KMS-11 (cell line): ENCODE data around the gene NPFFR1.

ENCODE experiments used
- H2AFZ ChIP-seq: fragments of 200-600 bp; sonication (generic); 2 replicates; pipeline ENCODE4 v1.6.1; 2016; ENCODE audit warnings: antibody characterized with exemption, mixed run types, low read depth
- H3K27ac ChIP-seq: fragments of 200-600 bp; sonication (generic); 2 replicates; pipeline ENCODE4 v1.6.1; 2016; ENCODE audit warnings: mild to moderate bottlenecking, mixed run types
- H3K27me3 ChIP-seq: fragments of 200-600 bp; sonication (generic); 2 replicates; pipeline ENCODE4 v1.6.1; 2017; ENCODE audit warnings: mild to moderate bottlenecking, low read depth, mixed run types, moderate library complexity; ENCODE audit not compliant: insufficient read depth
- H3K36me3 ChIP-seq: fragments of 200-600 bp; sonication (generic); 2 replicates; pipeline ENCODE4 v1.6.1; 2017; ENCODE audit warnings: mild to moderate bottlenecking, mixed run types; ENCODE audit not compliant: insufficient read depth
- H3K4me1 ChIP-seq: fragments of 200-600 bp; sonication (generic); 2 replicates; pipeline ENCODE4 v1.6.1; 2016; ENCODE audit warnings: mild to moderate bottlenecking, low read depth, mixed run types; ENCODE audit not compliant: poor library complexity, severe bottlenecking
- H3K4me2 ChIP-seq: fragments of 200-600 bp; sonication (generic); 2 replicates; pipeline ENCODE4 v1.7.0; 2016; ENCODE audit warnings: mild to moderate bottlenecking, mixed run types
- H3K4me3 ChIP-seq: fragments of 200-600 bp; sonication (generic); IDR thresholded peaks from 2 replicates; pipeline ENCODE4 v1.6.1; 2017; ENCODE audit warnings: low read depth, low read length, mixed read lengths; ENCODE audit not compliant: insufficient read depth
- H3K79me2 ChIP-seq: fragments of 200-600 bp; sonication (generic); 2 replicates; pipeline ENCODE4 v1.6.1; 2016; ENCODE audit warnings: low read depth, mixed run types; ENCODE audit not compliant: insufficient read depth
- H3K9ac ChIP-seq: fragments of 200-600 bp; sonication (generic); 2 replicates; pipeline ENCODE4 v1.6.1; 2016; ENCODE audit warnings: mild to moderate bottlenecking, mixed run types
- H4K20me1 ChIP-seq: fragments of 200-600 bp; sonication (generic); 2 replicates; pipeline ENCODE4 v1.6.1; 2016; ENCODE audit warnings: mild to moderate bottlenecking, mixed run types; ENCODE audit not compliant: insufficient read depth
- TF ChIP-seq, protein P1 (sequence below): fragments of 200-600 bp; sonication (generic); conservative IDR thresholded peaks from 2 replicates; pipeline ENCODE4 v1.6.1; 2017; ENCODE audit warnings: low read depth, mild to moderate bottlenecking, antibody characterized with exemption, low read length, moderate library complexity, mixed read lengths

NPFFR1 gene

DNA sequence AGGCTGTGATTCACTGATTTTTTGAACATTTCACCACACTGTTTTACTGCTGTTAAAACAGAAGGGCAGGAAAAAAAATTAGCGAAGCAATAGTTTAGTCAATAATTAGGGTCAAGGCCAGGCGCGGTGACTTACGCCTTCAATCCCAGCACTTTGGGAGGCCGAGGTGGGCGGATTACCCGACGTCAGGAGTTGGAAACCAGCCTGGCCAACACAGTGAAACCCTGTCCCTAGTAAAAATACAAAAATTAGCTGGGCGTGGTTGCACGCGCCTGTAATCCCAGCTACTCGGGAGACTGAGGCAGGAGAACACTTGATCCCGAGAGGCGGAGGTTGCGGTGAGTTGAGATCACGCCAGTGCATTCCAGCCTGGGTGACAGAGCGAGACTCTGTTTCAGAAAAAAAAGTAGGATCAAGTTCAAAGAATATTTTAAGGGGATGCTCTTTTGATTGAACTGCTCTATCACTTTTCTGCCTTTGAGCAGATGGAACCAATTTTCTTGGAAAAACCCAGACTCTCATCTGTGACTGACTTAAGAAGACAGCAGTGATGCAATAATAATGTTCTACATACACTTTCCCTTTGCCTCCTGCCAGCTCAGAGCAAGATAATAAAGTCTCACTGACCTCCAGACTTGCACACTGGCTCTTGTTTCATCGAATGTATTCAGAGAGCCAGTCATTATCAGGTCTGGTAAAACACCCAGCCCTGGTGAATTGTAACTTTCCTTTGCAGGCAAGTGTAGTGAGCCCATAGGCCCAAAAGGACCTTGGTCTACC is 48.9 kb downstream of the NPFFR1 start:
- Histone ChIP-seq H3K4me2 (peak overlapping the region; percentile 79; the same call in 1 of the 2 replicates), H3K9ac (no peak overlapping the region), H3K27ac (no peak overlapping the region)

DNA sequence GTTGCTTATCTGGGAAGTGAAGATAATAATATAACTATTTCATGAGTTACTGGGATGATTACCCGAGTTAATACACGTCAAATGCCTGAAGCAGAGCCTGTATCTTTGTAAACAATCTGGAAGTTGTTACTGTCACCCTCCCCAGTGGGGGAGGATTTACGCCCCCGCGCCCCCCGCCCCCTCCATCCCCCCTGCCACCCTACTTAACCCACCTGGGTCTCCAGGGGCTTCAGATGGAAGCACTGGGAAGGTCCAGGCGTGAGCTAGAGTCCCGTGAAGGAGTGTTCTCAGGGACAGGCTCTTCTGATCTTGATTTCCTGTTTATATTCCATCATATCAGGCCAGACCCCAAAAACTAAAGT is 49.9 kb downstream of the NPFFR1 start:
- H3K4me2 ChIP-seq = peak overlapping the region; percentile 79; the same call in 1 of the 2 replicates
- TF ChIP-seq, protein P1, sequence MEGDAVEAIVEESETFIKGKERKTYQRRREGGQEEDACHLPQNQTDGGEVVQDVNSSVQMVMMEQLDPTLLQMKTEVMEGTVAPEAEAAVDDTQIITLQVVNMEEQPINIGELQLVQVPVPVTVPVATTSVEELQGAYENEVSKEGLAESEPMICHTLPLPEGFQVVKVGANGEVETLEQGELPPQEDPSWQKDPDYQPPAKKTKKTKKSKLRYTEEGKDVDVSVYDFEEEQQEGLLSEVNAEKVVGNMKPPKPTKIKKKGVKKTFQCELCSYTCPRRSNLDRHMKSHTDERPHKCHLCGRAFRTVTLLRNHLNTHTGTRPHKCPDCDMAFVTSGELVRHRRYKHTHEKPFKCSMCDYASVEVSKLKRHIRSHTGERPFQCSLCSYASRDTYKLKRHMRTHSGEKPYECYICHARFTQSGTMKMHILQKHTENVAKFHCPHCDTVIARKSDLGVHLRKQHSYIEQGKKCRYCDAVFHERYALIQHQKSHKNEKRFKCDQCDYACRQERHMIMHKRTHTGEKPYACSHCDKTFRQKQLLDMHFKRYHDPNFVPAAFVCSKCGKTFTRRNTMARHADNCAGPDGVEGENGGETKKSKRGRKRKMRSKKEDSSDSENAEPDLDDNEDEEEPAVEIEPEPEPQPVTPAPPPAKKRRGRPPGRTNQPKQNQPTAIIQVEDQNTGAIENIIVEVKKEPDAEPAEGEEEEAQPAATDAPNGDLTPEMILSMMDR = no peak
- H3K4me3 ChIP-seq = no peak overlapping the region
- H3K27ac ChIP-seq = peak overlapping the region; percentile 80
- H3K9ac ChIP-seq = peak overlapping the region; percentile 91
- peaks cover 5% of the 10 kb centered on the region for H4K20me1 ChIP-seq
- H3K4me1 ChIP-seq = peaks cover 35% of the 10 kb centered on the region
- H3K27me3 ChIP-seq = no peaks in the 10 kb centered on the region
- peaks cover 42% of the 10 kb centered on the region for H3K79me2 ChIP-seq
- peak overlapping the region; percentile 74 for H2AFZ ChIP-seq
- H3K36me3 ChIP-seq = peaks cover 15% of the 10 kb centered on the region; the same call in 1 of the 2 replicates

More for the DNA sequence above, 48.9 kb downstream of the NPFFR1 start:
- Histone ChIP-seq H3K4me1 (peaks cover 26% of the 10 kb centered on the region), H3K79me2 (peaks cover 33% of the 10 kb centered on the region), H3K36me3 (peaks cover 7% of the 10 kb centered on the region; the same call in 1 of the 2 replicates), H4K20me1 (peaks cover 5% of the 10 kb centered on the region), H3K4me3 (no peak overlapping the region), H2AFZ (peak overlapping the region; percentile 74; the same call in 1 of the 2 replicates), H3K27me3 (no peaks in the 10 kb centered on the region)
- TF ChIP-seq, protein P1 = no peak

DNA sequence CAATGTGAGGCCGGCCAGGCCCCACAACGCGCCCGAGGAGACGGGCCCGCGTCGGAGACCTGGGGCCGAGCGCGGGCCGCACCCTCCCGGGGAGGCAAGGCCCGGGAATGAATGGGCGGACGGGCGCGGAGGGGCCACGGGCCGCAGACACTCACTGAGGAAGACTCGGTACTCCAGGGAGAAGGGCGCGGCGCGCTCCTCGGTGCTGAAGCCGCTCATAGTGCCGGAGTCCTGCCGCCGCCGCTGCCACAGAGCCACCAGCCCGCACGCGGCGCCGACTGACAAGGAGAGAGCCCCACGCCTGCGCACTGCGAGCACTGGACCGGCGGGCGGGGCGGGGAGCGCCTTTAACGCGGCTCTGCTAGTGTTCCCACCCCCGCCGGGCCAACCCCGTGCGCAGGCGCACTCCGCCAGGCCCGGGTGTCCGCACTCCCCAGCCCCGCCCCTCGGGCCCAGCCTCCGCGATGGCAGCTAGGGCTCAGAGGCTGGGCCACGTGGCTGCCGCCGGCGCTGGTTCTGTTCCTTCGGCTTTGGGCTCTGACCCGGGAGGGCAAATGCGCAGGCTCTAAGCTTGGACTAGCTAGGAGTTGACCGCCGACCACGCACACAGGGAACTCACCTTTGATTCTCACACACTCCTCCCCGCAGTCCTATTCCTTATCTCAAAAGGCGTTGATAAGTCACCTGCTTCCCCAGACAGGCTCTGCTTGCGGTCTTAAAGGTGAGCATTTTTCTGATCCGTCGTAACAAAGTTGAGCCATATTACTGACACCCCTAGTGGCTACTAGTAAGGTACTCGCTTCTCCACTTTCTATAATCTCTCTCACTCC is 50.5 kb downstream of the NPFFR1 start, which contains the start of gene PPA1:
TSS of gene PPA1 (minus strand) at position 321 of the 830 bp plus-strand sequence. CDS start at position 219, 102 bp downstream.
- no peak within 1 kb of the TSS for H3K4me3 ChIP-seq
- H3K79me2 ChIP-seq = peaks cover 48% of the 10 kb centered on the region
- H3K27ac ChIP-seq = peak within 1 kb of the TSS; percentile 80
- H3K36me3 ChIP-seq = peaks cover 19% of the 10 kb centered on the region; the same call in 1 of the 2 replicates
- TF ChIP-seq, protein P1 = peak; percentile 37
- peak within 1 kb of the TSS; percentile 74 for H2AFZ ChIP-seq
- H3K4me1 ChIP-seq = peaks cover 41% of the 10 kb centered on the region
- H4K20me1 ChIP-seq = peaks cover 5% of the 10 kb centered on the region
- peak within 1 kb of the TSS; percentile 91 for H3K9ac ChIP-seq
- no peaks in the 10 kb centered on the region for H3K27me3 ChIP-seq
- H3K4me2 ChIP-seq = peak within 1 kb of the TSS; percentile 79

DNA sequence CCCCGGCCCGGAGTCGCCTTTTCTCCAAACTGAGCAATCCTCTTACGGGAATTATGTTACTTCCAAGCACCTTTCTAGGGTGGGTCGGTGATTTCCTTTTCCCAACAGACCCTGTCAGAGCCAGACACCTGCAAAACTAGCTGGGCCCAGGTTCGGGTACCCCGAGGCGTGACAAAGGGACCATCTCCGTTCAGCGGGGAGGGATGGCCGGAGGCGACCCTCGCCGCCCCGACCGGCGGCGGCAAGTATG is 51.0 kb downstream of the NPFFR1 start:
- peaks cover 53% of the 10 kb centered on the region for H3K79me2 ChIP-seq
- H3K9ac ChIP-seq = peak overlapping the region; percentile 91
- H3K4me2 ChIP-seq = peak overlapping the region; percentile 56; the same call in 1 of the 2 replicates
- peaks cover 8% of the 10 kb centered on the region for H4K20me1 ChIP-seq
- peaks cover 19% of the 10 kb centered on the region; the same call in 1 of the 2 replicates for H3K36me3 ChIP-seq
- peak overlapping the region; percentile 56; the same call in 1 of the 2 replicates for H2AFZ ChIP-seq
- peak overlapping the region; percentile 80 for H3K27ac ChIP-seq
- H3K4me3 ChIP-seq = no peak overlapping the region
- H3K4me1 ChIP-seq = peaks cover 47% of the 10 kb centered on the region
- TF ChIP-seq, protein P1 = no peak
- H3K27me3 ChIP-seq = no peaks in the 10 kb centered on the region
